Gastroesophageal sphincter (tissue), 4 donors: ENCODE data around the gene KIF26B. TPM values are rescaled to one million over a fixed set of nuclear protein-coding genes. Genes with fewer than 3 reads are reported as not detected.

Source experiments
- ATAC-seq: fragments of 150-250 bp; one replicate; pipeline ENCODE4 v1.9.1; 2016; ENCODE audit warnings: mild to moderate bottlenecking, moderate library complexity
- H3K27ac ChIP-seq, 4 donors: fragments of 200-600 bp; sonication (generic) in 3 of 4; 1 replicate in 3 of 4; 2 replicates in 1 of 4; pipeline ENCODE4 v1.5.1; 2016 to 2019
- H3K27me3 ChIP-seq: fragments of 200-600 bp; sonication (generic); one replicate; pipeline ENCODE4 v1.5.1; 2019
- H3K36me3 ChIP-seq, 2 donors: fragments of 200-600 bp; sonication (generic); one replicate each; pipeline ENCODE4 v1.5.1; 2019; ENCODE audit warnings: control low read depth in 1 of 2
- H3K4me1 ChIP-seq, 3 donors: fragments of 200-600 bp; sonication (generic); 1 replicate in 2 of 3; 2 replicates in 1 of 3; pipeline ENCODE4 v1.5.1; 2016 to 2019; ENCODE audit warnings: control low read depth in 2 of 3
- H3K4me3 ChIP-seq, 2 donors: fragments of 200-600 bp; sonication (generic); one replicate each; pipeline ENCODE4 v1.5.1; 2019; ENCODE audit warnings: mild to moderate bottlenecking in 1 of 2, moderate library complexity in 1 of 2
- H3K9me3 ChIP-seq, 3 donors: fragments of 200-600 bp; sonication (generic); one replicate each; pipeline ENCODE4 v1.5.1; 2017 to 2019; ENCODE audit warnings: control low read depth in 2 of 3
- CTCF ChIP-seq, 4 experiments: fragments of 200-600 bp in 2 of 4; fragments of 450-650 bp in 2 of 4; sonication (generic) in 1 of 4; IDR thresholded peaks; one replicate each; pipeline ENCODE4 v1.5.1; 2017 to 2019; ENCODE audit warnings: antibody characterized with exemption in 4 of 4, mild to moderate bottlenecking in 2 of 4, moderate library complexity in 2 of 4
- EP300 ChIP-seq: sonication (generic); formaldehyde crosslinking; IDR thresholded peaks from one replicate; pipeline ENCODE4 v1.6.1; 2017; ENCODE audit warnings: antibody characterized with exemption, mild to moderate bottlenecking
- POLR2A ChIP-seq, 2 donors: fragments of 450-650 bp; IDR thresholded peaks; one replicate each; pipeline ENCODE4 v1.6.1; 2017; ENCODE audit warnings: antibody characterized with exemption in 2 of 2, mild to moderate bottlenecking in 2 of 2, moderate library complexity in 1 of 2
- POLR2AphosphoS5 ChIP-seq: sonication (generic); formaldehyde crosslinking; IDR thresholded peaks from one replicate; pipeline ENCODE4 v1.6.1; 2017; ENCODE audit warnings: antibody characterized with exemption
- WGBS, 2 donors: methylation state at CpG; one replicate each; pipeline ENCODE4 v1.1.5; 2018; ENCODE audit warnings: low coverage in 1 of 2; 5-methylcytosine and 5-hydroxymethylcytosine counted together
- total RNA-seq, 4 donors: library from RNA; depleted of rRNA; stranded (reverse); fragments of >200 nt; gene quantifications; one replicate each; pipeline ENCODE4 v1.1.0, GENCODE V29; 2016

KIF26B gene
- total RNA-seq, 4 donors from 2014 or later: 0.62 to 1.9 (median 0.97) TPM

GRCh38 chr1:245197121-245197520 is 42.3 kb downstream of the KIF26B start:
- no peak for ATAC-seq
- WGBS, 2 donors: 52 to 73% methylated on average over 3 of the region's 3 CpGs
- TF ChIP-seq POLR2A (IDR thresholded peaks at IDR 0.05) (no peak), EP300 (no peak), CTCF (IDR thresholded peaks at IDR 0.05) (no peak), POLR2AphosphoS5 (no peak)
- Histone ChIP-seq H3K27ac (no peak overlapping the region), H3K36me3 (no peaks in the 10 kb centered on the region), H3K9me3 (no peaks in the 10 kb centered on the region), H3K4me1 (no peaks in the 10 kb centered on the region), H3K4me3 (no peak overlapping the region), H3K27me3 (no peaks in the 10 kb centered on the region)

GRCh38 chr1:245197911-245198379 is 43.2 kb downstream of the KIF26B start:
- no peak overlapping the region for H3K27ac ChIP-seq
- no peaks in the 10 kb centered on the region for H3K27me3 ChIP-seq
- no peak for TF ChIP-seq POLR2AphosphoS5
- TF ChIP-seq POLR2A (IDR thresholded peaks at IDR 0.05): no peak
- no peak for TF ChIP-seq CTCF (IDR thresholded peaks at IDR 0.05)
- no peak for TF ChIP-seq EP300
- no peaks in the 10 kb centered on the region for H3K4me1 ChIP-seq
- no peaks in the 10 kb centered on the region for H3K9me3 ChIP-seq
- no peaks in the 10 kb centered on the region for H3K36me3 ChIP-seq
- 0% methylated on average over 1 of the region's 1 CpG for WGBS, 2 donors
- ATAC-seq: no peak
- H3K4me3 ChIP-seq: no peak overlapping the region

GRCh38 chr1:245198748-245199516 is 44.1 kb downstream of the KIF26B start:
- H3K4me3 ChIP-seq: no peak overlapping the region
- no peak for ATAC-seq
- H3K36me3 ChIP-seq: no peaks in the 10 kb centered on the region
- no peaks in the 10 kb centered on the region for H3K4me1 ChIP-seq
- TF ChIP-seq POLR2AphosphoS5: no peak
- TF ChIP-seq EP300: no peak
- TF ChIP-seq POLR2A (IDR thresholded peaks at IDR 0.05): no peak
- TF ChIP-seq CTCF (IDR thresholded peaks at IDR 0.05): no peak
- H3K27me3 ChIP-seq: no peaks in the 10 kb centered on the region
- H3K9me3 ChIP-seq: no peaks in the 10 kb centered on the region
- no peak overlapping the region for H3K27ac ChIP-seq
- WGBS, 2 donors: 56 to 96% methylated on average over 3 to 10 of the region's 12 CpGs

GRCh38 chr1:245200146-245200545 is 45.4 kb downstream of the KIF26B start:
- WGBS, 2 donors: 78 to 95% methylated on average over 3 to 4 of the region's 4 CpGs
- no peak for ATAC-seq
- TF ChIP-seq CTCF (IDR thresholded peaks at IDR 0.05) (no peak), EP300 (no peak), POLR2AphosphoS5 (no peak), POLR2A (IDR thresholded peaks at IDR 0.05) (no peak)
- H3K27me3 ChIP-seq: no peaks in the 10 kb centered on the region
- H3K4me3 ChIP-seq: no peak overlapping the region
- H3K4me1 ChIP-seq: no peaks in the 10 kb centered on the region
- no peak overlapping the region for H3K27ac ChIP-seq
- no peaks in the 10 kb centered on the region for H3K36me3 ChIP-seq
- H3K9me3 ChIP-seq: no peaks in the 10 kb centered on the region

GRCh38 chr1:245201201-245201600 is 46.4 kb downstream of the KIF26B start:
- Histone ChIP-seq H3K36me3 (no peaks in the 10 kb centered on the region), H3K27me3 (no peaks in the 10 kb centered on the region), H3K9me3 (peaks cover 0 to 5% (median 0%) of the 10 kb centered on the region in 3 donors), H3K4me1 (no peaks in the 10 kb centered on the region), H3K4me3 (no peak overlapping the region), H3K27ac (no peak overlapping the region)
- TF ChIP-seq POLR2AphosphoS5 (no peak), CTCF (IDR thresholded peaks at IDR 0.05) (no peak), EP300 (no peak), POLR2A (IDR thresholded peaks at IDR 0.05) (no peak)
- no peak for ATAC-seq
- WGBS, 2 donors: 75 to 84% methylated on average over 4 of the region's 4 CpGs
